Stimulated activated CD4-positive, alpha-beta T cell treated with anti-CD3 and anti-CD28 coated beads, Interleukin-1b, Interleukin-23, amount 100 ng/mL, for 24 hours (primary cell): ENCODE results near the gene GP9.
"Not testable (repeated sequence)": the region's sequence is repeated elsewhere in the genome, so short reads cannot be mapped to it uniquely, and the experiment has no call there.

Experiments
- DNase-seq, 4 experiments: peaks; one replicate each; pipeline ENCODE4 v3.0.0-alpha.2; 2020; ENCODE audit warnings: low read depth in 4 of 4, low spot score in 1 of 4

The GP9 gene

DNA sequence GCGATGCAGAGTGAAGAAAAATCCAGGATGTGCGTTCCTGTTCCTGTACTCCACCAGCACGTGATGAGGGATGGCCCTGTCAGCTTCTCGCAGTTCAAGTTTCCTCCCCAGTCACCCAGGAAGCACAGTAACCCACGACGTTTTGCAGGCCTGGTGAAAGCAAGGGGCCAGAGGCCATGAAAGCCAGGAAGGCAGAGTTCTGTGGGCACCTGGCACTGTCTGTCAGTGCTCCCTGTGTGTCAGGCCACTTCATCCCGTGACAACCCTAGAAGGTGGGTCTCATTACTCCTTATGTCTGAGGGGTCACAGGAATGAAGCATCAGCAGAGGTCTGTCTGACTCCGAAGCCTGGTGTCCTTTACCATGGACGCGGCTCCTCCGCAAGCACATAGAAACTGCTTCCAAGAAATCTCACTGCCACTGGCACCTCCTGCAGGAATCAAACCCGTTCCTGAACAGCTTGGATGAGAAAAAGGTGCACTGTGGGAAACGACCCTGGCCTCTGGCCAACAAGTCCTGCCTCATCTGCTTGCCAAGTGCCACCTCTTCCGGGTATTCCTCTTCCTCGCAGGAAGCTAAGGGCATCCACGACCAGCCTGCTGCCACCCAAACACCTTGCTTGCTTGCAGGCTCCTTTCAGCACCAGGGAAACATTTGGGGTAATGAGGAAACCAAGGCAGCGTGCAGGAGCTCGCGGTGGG lies 46.4 kb downstream of the GP9 start:
- no peak for DNase-seq

DNA sequence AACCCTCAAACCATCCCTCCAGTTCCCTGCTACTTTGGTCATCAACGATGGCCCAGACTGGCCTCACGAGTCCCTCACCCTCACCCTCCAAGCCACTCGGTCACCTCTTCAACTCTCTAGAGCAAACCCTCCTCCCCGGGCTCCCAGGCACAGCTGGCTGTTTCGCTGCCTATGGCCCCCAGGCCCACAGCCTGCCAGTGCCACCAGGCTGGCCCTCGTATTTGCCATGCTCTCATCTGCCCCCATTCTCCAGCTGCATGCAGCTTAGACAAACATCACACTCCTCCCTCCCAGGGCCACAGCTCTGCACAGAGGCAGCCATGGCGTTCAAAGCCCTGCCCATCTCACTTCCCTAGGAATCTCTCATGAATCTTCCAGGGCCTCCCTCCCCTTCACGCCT lies 47.2 kb downstream of the GP9 start:
- no peak for DNase-seq

DNA sequence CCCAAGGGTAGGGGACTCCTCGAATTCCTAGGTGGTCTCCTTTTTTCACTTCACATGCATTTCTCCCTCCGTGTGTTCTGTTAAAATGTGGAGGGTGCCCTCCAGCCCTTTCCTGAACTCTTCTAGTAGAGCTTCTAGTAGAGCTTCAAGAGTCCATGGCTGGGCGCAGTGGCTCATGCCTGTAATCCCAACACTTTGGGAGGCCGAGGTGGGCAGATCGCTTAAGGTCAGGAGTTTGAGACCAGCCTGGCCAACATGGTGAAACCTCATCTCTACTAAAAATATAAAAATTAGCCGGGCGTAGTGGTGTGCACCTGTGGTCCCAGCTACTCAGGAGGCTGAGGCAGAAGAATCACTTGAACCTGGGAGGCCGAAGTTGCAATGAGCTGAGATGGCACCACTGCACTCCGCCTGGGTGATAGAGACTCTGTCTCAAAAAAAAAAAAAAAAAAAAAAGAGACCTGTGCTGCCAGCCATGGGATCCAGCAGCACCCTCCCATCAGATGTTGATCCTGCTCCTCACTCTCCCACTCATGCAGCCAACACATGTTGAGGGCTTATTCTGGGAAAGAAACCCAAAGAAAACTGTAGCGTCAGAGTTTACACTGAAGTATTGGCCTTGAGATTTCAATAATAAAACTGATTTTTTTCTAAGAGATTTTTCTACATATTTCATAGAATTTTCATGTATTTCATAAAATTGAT lies 50.6 kb downstream of the GP9 start:
- not testable (repeated sequence) for DNase-seq
